SJSA1 (cell line): ENCODE measurements around the gene KAZN. TPM values are rescaled to one million over a fixed set of nuclear protein-coding genes. Genes with fewer than 3 reads are reported as not detected.

ENCODE experiments used
- DNase-seq, 2 experiments: peaks; one replicate each; pipeline ENCODE4 v3.0.0-alpha.2; 2015 to 2020; ENCODE audit warnings: low spot score in 2 of 2, low read depth in 1 of 2
- H3K27ac ChIP-seq: fragments of 250-450 bp; sonication (Bioruptor Pico); 2 replicates; pipeline ENCODE4 v1.5.1; 2020; ENCODE audit warnings: mild to moderate bottlenecking, moderate library complexity
- H3K27me3 ChIP-seq: fragments of 250-450 bp; sonication (Bioruptor Pico); replicated peaks from 2 replicates; pipeline ENCODE4 v1.5.1; 2020; ENCODE audit warnings: mild to moderate bottlenecking, moderate library complexity
- H3K36me3 ChIP-seq: fragments of 250-450 bp; sonication (Bioruptor Pico); 2 replicates; pipeline ENCODE4 v1.5.1; 2020; ENCODE audit warnings: mild to moderate bottlenecking
- H3K4me1 ChIP-seq: fragments of 250-450 bp; sonication (Bioruptor Pico); replicated peaks from 2 replicates; pipeline ENCODE4 v1.6.1; 2021; ENCODE audit warnings: mild to moderate bottlenecking
- H3K4me3 ChIP-seq: fragments of 250-450 bp; sonication (Bioruptor Pico); 2 replicates; pipeline ENCODE4 v1.5.1; 2020; ENCODE audit warnings: mild to moderate bottlenecking
- H3K9me3 ChIP-seq: fragments of 250-450 bp; sonication (Bioruptor Pico); replicated peaks from 2 replicates; pipeline ENCODE4 v1.5.1; 2020; ENCODE audit warnings: mild to moderate bottlenecking
- total RNA-seq: library from RNA; depleted of rRNA; stranded (reverse); fragments of >200 nt; shearing (Covaris generic); gene quantifications from 2 replicates; pipeline ENCODE4 v1.2.3, GENCODE V29; 2014

The KAZN gene
- total RNA-seq, 1 experiment from 2014 or later: 4.2 TPM

GRCh38 chr1:14745789-14746188 lies 147.3 kb downstream of the KAZN start:
- H3K4me3 ChIP-seq: no peak overlapping the region
- no peaks in the 10 kb centered on the region for H3K27me3 ChIP-seq
- H3K27ac ChIP-seq: no peak overlapping the region
- no peaks in the 10 kb centered on the region for H3K36me3 ChIP-seq
- no peak for DNase-seq
- H3K9me3 ChIP-seq: no peaks in the 10 kb centered on the region
- H3K4me1 ChIP-seq: peaks cover 27% of the 10 kb centered on the region

GRCh38 chr1:14746393-14746792 lies 147.9 kb downstream of the KAZN start:
- no peaks in the 10 kb centered on the region for H3K9me3 ChIP-seq
- H3K27ac ChIP-seq: no peak overlapping the region
- peaks cover 21% of the 10 kb centered on the region for H3K4me1 ChIP-seq
- no peak for DNase-seq
- no peak overlapping the region for H3K4me3 ChIP-seq
- no peaks in the 10 kb centered on the region for H3K36me3 ChIP-seq
- no peaks in the 10 kb centered on the region for H3K27me3 ChIP-seq

GRCh38 chr1:14748151-14748550 lies 149.7 kb downstream of the KAZN start:
- no peak for DNase-seq

GRCh38 chr1:14748977-14749376 lies 150.5 kb downstream of the KAZN start:
- Histone ChIP-seq H3K27ac (no peak overlapping the region), H3K36me3 (no peaks in the 10 kb centered on the region), H3K9me3 (no peaks in the 10 kb centered on the region), H3K27me3 (no peaks in the 10 kb centered on the region), H3K4me3 (no peak overlapping the region), H3K4me1 (no peaks in the 10 kb centered on the region)
- no peak for DNase-seq

More at GRCh38 chr1:14748151-14748550, 149.7 kb downstream of the KAZN start:
- H3K4me3 ChIP-seq: no peak overlapping the region
- no peaks in the 10 kb centered on the region for H3K9me3 ChIP-seq
- H3K36me3 ChIP-seq: no peaks in the 10 kb centered on the region
- H3K27ac ChIP-seq: no peak overlapping the region
- peaks cover 6% of the 10 kb centered on the region for H3K4me1 ChIP-seq
- H3K27me3 ChIP-seq: no peaks in the 10 kb centered on the region

GRCh38 chr1:14750490-14750889 lies 152.0 kb downstream of the KAZN start:
- H3K4me3 ChIP-seq: no peak overlapping the region
- DNase-seq: no peak

GRCh38 chr1:14755518-14756252 lies 157.2 kb downstream of the KAZN start:
- no peak overlapping the region for H3K4me3 ChIP-seq
- H3K9me3 ChIP-seq: no peaks in the 10 kb centered on the region
- H3K27ac ChIP-seq: no peak overlapping the region
- no peaks in the 10 kb centered on the region for H3K27me3 ChIP-seq
- H3K4me1 ChIP-seq: no peaks in the 10 kb centered on the region
- no peak for DNase-seq
- H3K36me3 ChIP-seq: no peaks in the 10 kb centered on the region

More at GRCh38 chr1:14750490-14750889, 152.0 kb downstream of the KAZN start:
- Histone ChIP-seq H3K27me3 (no peaks in the 10 kb centered on the region), H3K4me1 (no peaks in the 10 kb centered on the region), H3K36me3 (no peaks in the 10 kb centered on the region), H3K9me3 (no peaks in the 10 kb centered on the region), H3K27ac (no peak overlapping the region)

GRCh38 chr1:14756589-14757285 lies 158.3 kb downstream of the KAZN start:
- DNase-seq: no peak
- Histone ChIP-seq H3K4me1 (no peaks in the 10 kb centered on the region), H3K27ac (no peak overlapping the region), H3K27me3 (no peaks in the 10 kb centered on the region), H3K4me3 (no peak overlapping the region), H3K36me3 (no peaks in the 10 kb centered on the region), H3K9me3 (no peaks in the 10 kb centered on the region)

- Histone ChIP-seq H3K4me1 (no peaks in the 10 kb centered on the region), H3K4me3 (no peak overlapping the region), H3K36me3 (no peaks in the 10 kb centered on the region), H3K27ac (no peak overlapping the region), H3K9me3 (no peaks in the 10 kb centered on the region), H3K27me3 (no peaks in the 10 kb centered on the region)
- no peak for DNase-seq
Measured at GRCh38 chr1:14757286-14757625, 158.8 kb downstream of the KAZN start.

GRCh38 chr1:14759042-14759818 lies 160.7 kb downstream of the KAZN start:
- H3K27me3 ChIP-seq: no peaks in the 10 kb centered on the region
- H3K27ac ChIP-seq: no peak overlapping the region
- H3K36me3 ChIP-seq: no peaks in the 10 kb centered on the region
- no peaks in the 10 kb centered on the region for H3K9me3 ChIP-seq
- no peak overlapping the region for H3K4me3 ChIP-seq
- H3K4me1 ChIP-seq: no peaks in the 10 kb centered on the region
- no peak for DNase-seq

GRCh38 chr1:14759843-14760242 lies 161.4 kb downstream of the KAZN start:
- no peak for DNase-seq
- H3K27me3 ChIP-seq: no peaks in the 10 kb centered on the region

GRCh38 chr1:14760780-14761179 lies 162.3 kb downstream of the KAZN start:
- Histone ChIP-seq H3K9me3 (no peaks in the 10 kb centered on the region), H3K36me3 (no peaks in the 10 kb centered on the region), H3K4me1 (no peaks in the 10 kb centered on the region), H3K27me3 (no peaks in the 10 kb centered on the region), H3K4me3 (no peak overlapping the region), H3K27ac (no peak overlapping the region)
- no peak for DNase-seq

More at GRCh38 chr1:14759843-14760242, 161.4 kb downstream of the KAZN start:
- Histone ChIP-seq H3K9me3 (no peaks in the 10 kb centered on the region), H3K36me3 (no peaks in the 10 kb centered on the region), H3K4me3 (no peak overlapping the region), H3K27ac (no peak overlapping the region), H3K4me1 (no peaks in the 10 kb centered on the region)

- H3K9me3 ChIP-seq: no peaks in the 10 kb centered on the region
- no peak for DNase-seq
- no peak overlapping the region for H3K27ac ChIP-seq
- H3K36me3 ChIP-seq: no peaks in the 10 kb centered on the region
- H3K4me3 ChIP-seq: no peak overlapping the region
- no peaks in the 10 kb centered on the region for H3K27me3 ChIP-seq
- no peaks in the 10 kb centered on the region for H3K4me1 ChIP-seq
Measured at GRCh38 chr1:14761291-14762153, 163.0 kb downstream of the KAZN start.

GRCh38 chr1:14763977-14764376 lies 165.5 kb downstream of the KAZN start:
- DNase-seq: no peak
- Histone ChIP-seq H3K4me1 (no peaks in the 10 kb centered on the region), H3K9me3 (no peaks in the 10 kb centered on the region), H3K36me3 (no peaks in the 10 kb centered on the region), H3K27ac (no peak overlapping the region), H3K27me3 (no peaks in the 10 kb centered on the region), H3K4me3 (no peak overlapping the region)
